KOPT-K1 (cell line): Measurements from ENCODE around the gene EPHB1.
"Not testable (repeated sequence)": the region's sequence is repeated elsewhere in the genome, so short reads cannot be mapped to it uniquely, and the experiment has no call there.

Experiments used
- H3K27ac ChIP-seq: fragments of 200-600 bp; sonication (generic); 2 replicates; pipeline ENCODE4 v1.5.1; 2016; ENCODE audit warnings: antibody characterized with exemption, mild to moderate bottlenecking, low read depth, low read length; ENCODE audit not compliant: poor library complexity, severe bottlenecking
- H3K36me3 ChIP-seq: fragments of 200-600 bp; sonication (generic); 2 replicates; pipeline ENCODE4 v1.5.1; 2017; ENCODE audit warnings: antibody characterized with exemption, mild to moderate bottlenecking, low read length, moderate library complexity; ENCODE audit not compliant: insufficient read depth
- H3K9me3 ChIP-seq: fragments of 200-600 bp; sonication (generic); 2 replicates; pipeline ENCODE4 v1.5.1; 2017; ENCODE audit warnings: antibody characterized with exemption, low read length, mild to moderate bottlenecking; ENCODE audit not compliant: insufficient read depth, poor library complexity, severe bottlenecking

EPHB1 gene

GRCh38 chr3:135057996-135058395 is 262.9 kb downstream of the EPHB1 start:
- no peak overlapping the region for H3K27ac ChIP-seq
- H3K36me3 ChIP-seq = no peaks in the 10 kb centered on the region
- no peaks in the 10 kb centered on the region for H3K9me3 ChIP-seq

- no peaks in the 10 kb centered on the region for H3K36me3 ChIP-seq
- H3K27ac ChIP-seq = no peak overlapping the region
- no peaks in the 10 kb centered on the region for H3K9me3 ChIP-seq
Observed at GRCh38 chr3:135059580-135059979, 264.5 kb downstream of the EPHB1 start.

GRCh38 chr3:135066844-135067727 is 272.0 kb downstream of the EPHB1 start:
- not testable (repeated sequence) for H3K27ac ChIP-seq, H3K36me3 ChIP-seq, H3K9me3 ChIP-seq

GRCh38 chr3:135068011-135068410 is 273.0 kb downstream of the EPHB1 start:
- H3K9me3 ChIP-seq = no peaks in the 10 kb centered on the region
- no peaks in the 10 kb centered on the region for H3K36me3 ChIP-seq
- H3K27ac ChIP-seq = no peak overlapping the region

- Histone ChIP-seq H3K27ac (no peak overlapping the region), H3K36me3 (no peaks in the 10 kb centered on the region), H3K9me3 (no peaks in the 10 kb centered on the region)
Observed at GRCh38 chr3:135069406-135069805, 274.3 kb downstream of the EPHB1 start.

- H3K9me3 ChIP-seq = no peaks in the 10 kb centered on the region
- H3K36me3 ChIP-seq = no peaks in the 10 kb centered on the region
- no peak overlapping the region for H3K27ac ChIP-seq
Observed at GRCh38 chr3:135071483-135071882, 276.4 kb downstream of the EPHB1 start.

- Histone ChIP-seq H3K27ac (no peak overlapping the region), H3K9me3 (no peaks in the 10 kb centered on the region), H3K36me3 (no peaks in the 10 kb centered on the region)
Observed at GRCh38 chr3:135072431-135072830, 277.4 kb downstream of the EPHB1 start.

- Histone ChIP-seq H3K27ac (no peak overlapping the region), H3K36me3 (no peaks in the 10 kb centered on the region), H3K9me3 (no peaks in the 10 kb centered on the region)
Observed at GRCh38 chr3:135075157-135075556, 280.1 kb downstream of the EPHB1 start.

GRCh38 chr3:135076341-135076740 is 281.3 kb downstream of the EPHB1 start:
- Histone ChIP-seq H3K36me3 (no peaks in the 10 kb centered on the region), H3K27ac (no peak overlapping the region), H3K9me3 (no peaks in the 10 kb centered on the region)

- no peaks in the 10 kb centered on the region for H3K9me3 ChIP-seq
- no peaks in the 10 kb centered on the region for H3K36me3 ChIP-seq
- no peak overlapping the region for H3K27ac ChIP-seq
Observed at GRCh38 chr3:135077186-135077585, 282.1 kb downstream of the EPHB1 start.

- Histone ChIP-seq H3K27ac (no peak overlapping the region), H3K36me3 (no peaks in the 10 kb centered on the region), H3K9me3 (no peaks in the 10 kb centered on the region)
Observed at GRCh38 chr3:135078283-135078682, 283.2 kb downstream of the EPHB1 start.

- Histone ChIP-seq H3K27ac (no peak overlapping the region), H3K36me3 (no peaks in the 10 kb centered on the region), H3K9me3 (no peaks in the 10 kb centered on the region)
Observed at GRCh38 chr3:135079095-135079494, 284.0 kb downstream of the EPHB1 start.

- H3K36me3 ChIP-seq = no peaks in the 10 kb centered on the region
- H3K9me3 ChIP-seq = no peaks in the 10 kb centered on the region
- no peak overlapping the region for H3K27ac ChIP-seq
Observed at GRCh38 chr3:135081451-135081850, 286.4 kb downstream of the EPHB1 start.

GRCh38 chr3:135081856-135082434 is 286.9 kb downstream of the EPHB1 start:
- no peak overlapping the region for H3K27ac ChIP-seq
- H3K9me3 ChIP-seq = no peaks in the 10 kb centered on the region
- no peaks in the 10 kb centered on the region for H3K36me3 ChIP-seq

GRCh38 chr3:135082706-135083105 is 287.6 kb downstream of the EPHB1 start:
- Histone ChIP-seq H3K27ac (no peak overlapping the region), H3K9me3 (no peaks in the 10 kb centered on the region), H3K36me3 (no peaks in the 10 kb centered on the region)

- Histone ChIP-seq H3K9me3 (no peaks in the 10 kb centered on the region), H3K27ac (no peak overlapping the region), H3K36me3 (no peaks in the 10 kb centered on the region)
Observed at GRCh38 chr3:135083179-135083578, 288.1 kb downstream of the EPHB1 start.
